HG03135 (cell line): ENCODE measurements around the gene VPS37B.

ENCODE experiments used
- ATAC-seq: cut with Tn5 transposase; IDR thresholded peaks from one replicate; pipeline ENCODE4 v1.9.1; 2021; ENCODE audit warnings: mild to moderate bottlenecking, moderate library complexity; ENCODE audit not compliant: unreplicated experiment

VPS37B gene

DNA sequence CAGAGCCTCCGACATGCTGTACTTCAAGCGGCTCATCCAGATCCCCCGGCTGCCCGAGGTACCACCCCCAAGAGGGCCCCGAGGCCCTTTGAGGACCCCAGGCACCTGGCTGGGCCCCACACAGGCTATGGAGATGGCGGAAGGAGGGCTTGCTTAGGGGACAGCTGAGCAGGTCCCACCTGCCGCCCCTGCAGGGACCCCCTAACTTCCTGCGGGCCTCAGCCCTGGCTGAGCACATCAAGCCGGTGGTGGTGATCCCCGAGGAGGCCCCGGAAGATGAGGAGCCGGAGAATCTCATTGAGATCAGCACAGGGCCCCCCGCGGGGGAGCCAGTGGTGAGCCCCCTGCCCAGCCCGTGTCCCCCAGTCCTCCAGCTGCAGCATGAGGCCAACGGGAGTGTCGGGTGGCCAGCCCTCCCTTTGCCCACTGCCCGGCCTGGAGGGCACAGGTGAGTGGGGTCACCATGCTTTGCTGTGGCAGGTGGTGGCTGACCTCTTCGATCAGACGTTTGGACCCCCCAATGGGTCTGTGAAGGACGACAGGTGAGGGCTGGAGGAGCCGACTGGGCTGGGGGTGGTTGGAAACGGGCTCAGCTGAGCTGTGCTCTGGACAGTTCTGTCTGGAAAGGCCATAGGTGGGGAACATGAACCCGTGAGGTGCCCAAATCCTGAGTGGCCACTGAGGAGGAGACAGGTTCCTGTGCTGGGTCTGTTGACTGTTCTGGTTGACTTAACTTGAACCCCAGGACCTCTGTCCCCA, 40.7 kb downstream of the VPS37B start:
- no peak for ATAC-seq

GRCh38 chr12:122854554-122854953, 41.4 kb downstream of the VPS37B start:
- no peak for ATAC-seq

GRCh38 chr12:122853582-122854245, 42.2 kb downstream of the VPS37B start:
- no peak for ATAC-seq

DNA sequence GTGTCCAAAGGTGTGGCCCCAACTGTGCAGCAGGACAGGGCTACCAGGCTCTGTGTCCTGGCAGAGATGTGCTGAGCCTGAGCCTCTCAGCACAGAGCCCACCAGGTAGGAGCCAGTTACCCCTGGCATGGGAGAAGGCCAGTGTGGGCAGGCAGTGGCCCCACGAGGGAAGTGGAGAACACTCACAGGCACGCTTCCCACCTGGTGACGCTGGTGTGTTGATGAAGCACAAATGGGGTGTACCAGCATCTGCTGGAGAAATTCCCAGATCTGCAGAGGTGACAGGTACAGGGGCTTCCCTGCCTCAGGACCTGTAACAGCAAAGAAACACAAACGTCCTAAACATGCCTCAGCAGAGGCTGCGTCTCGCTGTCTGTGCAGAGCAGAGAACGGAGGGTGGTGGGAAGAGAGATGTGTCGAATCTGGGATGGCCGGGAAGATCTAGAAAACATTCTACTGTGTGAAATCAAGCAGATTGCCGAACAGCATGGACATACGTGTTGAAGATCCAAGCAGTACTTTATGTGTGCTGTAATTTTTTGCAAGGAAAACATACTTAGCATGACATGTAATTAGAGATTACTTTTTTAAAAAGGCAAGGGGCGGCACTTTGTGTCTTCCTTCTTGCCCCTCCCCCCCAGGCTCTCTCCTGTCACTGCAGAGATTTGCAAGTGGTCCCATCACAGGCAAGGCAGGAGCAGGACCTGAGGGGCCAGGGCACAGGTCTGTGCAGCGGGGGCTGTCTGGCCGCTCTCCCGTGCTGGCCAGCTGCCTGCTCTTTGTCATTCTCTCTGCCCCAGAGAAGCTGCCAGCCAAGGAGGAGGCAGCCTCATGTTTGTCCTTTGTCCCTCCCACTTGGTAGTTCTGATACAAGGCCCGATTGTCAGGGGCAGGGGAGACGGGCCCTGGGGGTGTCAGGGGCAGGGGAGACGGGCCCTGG, 43.3 kb downstream of the VPS37B start:
- ATAC-seq, result no peak

- no peak for ATAC-seq
Observed at GRCh38 chr12:122851820-122852219, 44.1 kb downstream of the VPS37B start.

DNA sequence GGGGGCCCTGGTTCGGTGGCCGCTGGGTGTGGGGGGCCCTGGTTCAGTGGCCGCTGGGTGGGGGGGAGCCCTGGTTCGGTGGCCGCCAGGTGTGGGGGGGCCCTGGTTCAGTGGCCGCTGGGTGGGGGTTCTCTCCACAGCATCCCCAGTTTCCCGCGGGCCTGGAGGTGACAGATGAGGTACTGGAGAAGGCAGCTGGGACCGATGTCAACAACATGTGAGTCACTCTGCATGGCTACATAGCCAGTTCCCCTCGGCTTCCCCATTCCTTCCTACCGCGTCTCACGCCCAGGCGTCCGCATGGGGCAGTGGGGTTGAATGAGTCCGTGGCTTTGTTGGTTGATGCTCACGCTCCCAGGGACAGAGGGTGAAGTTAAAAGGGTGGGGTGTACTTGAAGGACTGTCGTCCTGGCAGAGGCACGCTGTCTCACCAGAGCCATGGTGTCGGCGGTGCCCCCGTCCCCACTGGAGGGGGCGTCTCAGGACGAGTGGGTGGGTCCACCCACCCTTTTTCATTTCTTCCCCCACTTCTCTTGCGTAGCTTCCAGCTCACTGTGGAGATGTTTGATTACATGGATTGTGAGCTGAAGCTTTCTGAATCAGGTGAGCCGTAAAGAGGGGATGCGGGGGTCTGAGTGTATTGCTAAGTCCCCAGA, 45.1 kb downstream of the VPS37B start:
- ATAC-seq, result no peak

DNA sequence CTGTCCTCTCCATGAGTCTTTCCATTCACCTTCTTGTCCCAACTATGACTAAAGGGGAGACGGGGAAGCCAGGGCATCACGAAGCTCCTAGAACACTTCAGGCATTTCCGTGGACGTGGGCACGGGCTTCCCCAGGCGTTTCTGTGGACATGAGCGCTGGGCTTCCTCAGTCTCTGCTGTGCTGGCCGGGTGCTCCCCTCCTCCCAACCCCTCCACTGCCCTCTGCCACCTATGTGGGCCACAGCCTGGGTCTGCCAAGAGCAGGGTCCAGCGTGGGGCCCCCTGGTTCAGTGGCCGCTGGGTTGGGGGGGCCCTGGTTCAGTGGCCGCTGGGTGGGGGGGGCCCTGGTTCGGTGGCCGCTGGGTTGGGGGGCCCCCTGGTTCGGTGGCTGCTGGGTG, 45.9 kb downstream of the VPS37B start:
- ATAC-seq, result no peak

- ATAC-seq, result no peak
Observed at GRCh38 chr12:122849352-122850047, 46.4 kb downstream of the VPS37B start.

DNA sequence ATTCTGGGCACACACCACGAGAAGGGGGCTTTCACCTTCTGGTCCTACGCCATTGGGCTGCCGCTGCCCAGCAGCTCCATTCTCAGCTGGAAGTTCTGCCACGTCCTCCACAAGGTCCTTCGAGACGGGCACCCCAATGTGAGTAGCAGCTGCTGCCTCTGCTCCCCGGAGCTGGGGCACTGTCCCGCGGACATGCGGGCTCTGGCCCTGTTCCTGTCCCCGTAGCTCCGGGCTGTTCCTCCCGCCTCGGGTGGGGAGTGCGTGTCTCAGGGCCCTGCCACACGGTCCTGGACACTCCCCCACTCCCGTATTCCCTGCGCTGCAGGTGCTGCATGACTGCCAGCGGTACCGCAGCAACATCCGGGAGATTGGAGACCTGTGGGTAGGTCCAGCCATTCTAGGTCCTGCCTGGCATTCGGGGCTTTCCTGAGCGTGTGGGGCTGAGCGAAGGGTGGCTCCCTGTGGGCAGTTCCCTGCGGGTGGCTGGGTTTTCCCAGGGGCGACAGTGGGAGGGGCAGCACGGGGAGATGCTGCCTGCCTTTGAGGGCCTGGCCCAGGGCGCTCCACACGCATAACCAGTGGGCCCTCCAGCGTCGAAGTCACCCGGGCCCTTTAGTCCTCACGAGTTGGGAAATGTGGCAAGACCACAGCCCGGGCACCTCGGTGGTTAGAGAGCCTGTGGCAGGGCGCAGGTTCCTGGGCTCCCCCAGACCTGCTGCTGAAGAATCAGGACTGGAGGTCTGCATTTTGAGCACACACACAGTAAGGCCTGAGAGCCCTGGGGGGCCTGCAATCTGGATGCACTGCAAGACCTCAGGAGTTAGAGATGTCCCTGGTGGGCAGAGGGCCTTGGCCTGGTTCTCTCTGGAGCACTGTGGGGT, 47.2 kb downstream of the VPS37B start:
- no peak for ATAC-seq

DNA sequence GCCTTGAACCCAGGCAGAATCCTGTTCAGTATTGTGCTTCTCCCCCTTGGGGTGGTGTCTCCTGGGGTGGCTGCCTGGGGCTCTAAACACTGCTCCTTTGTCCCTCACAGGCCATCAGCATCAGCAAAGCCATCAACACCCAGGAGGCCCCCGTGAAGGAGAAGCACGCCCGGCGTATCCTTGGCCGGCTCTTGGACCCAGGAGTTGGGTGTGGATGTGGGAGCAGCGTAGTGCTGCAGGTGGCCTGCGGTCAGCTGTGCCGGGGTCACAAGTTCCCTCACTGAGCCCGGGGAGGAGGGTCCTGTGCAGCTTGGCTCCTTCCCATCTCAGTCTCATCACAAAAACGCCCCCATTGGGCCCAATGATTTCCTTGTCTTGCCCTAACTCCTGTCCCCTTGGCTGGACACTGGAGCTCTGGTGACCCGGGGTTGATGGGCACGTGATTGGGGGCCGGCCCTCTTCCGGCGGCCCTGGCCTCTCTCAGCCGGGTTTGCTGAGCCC, 48.0 kb downstream of the VPS37B start:
- no peak for ATAC-seq

GRCh38 chr12:122847516-122847836, 48.4 kb downstream of the VPS37B start:
- no peak for ATAC-seq

DNA sequence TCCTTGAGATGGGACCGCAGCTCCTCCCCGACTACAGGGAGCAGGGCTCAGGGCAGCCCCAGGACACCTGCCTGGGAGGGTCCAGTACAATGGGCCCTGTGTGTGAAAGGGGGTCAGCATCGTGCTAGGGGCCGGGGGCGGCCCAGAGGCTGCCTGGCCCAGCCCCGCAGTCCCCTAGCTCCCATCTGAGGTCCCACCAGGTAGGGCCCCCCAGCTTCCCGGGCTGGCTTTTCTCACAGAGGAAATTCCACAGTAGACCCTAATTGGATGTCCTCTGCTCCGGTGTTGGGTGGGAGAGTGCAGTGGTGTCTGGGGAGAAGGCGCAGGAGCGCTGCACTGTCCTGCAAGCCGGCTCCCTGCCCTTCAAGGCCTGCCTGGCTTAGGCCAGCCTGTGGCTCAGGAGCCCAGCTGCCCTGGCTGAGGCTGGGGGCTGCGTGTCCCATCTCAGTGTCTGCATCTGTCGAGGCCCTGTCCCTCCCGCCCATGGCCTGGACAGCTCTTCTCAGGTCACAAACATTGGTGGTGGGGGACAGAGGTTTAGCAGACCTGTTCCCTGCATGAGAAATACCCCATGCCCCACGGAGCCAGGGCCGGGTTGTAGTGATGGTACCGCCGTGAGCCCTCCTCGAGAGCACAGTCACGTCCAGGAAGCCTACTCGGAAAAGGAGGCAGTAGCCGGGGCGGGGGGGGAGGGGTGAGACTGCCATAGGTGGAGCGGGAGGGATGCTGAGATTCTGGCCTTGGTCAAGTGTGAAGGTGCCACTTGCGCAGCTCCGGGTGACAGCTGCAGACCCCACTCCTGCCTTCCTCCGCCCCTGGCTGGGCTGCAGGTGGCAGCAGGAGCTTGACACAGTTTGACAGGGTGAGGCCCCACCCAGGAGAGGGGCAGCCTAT, 49.1 kb downstream of the VPS37B start:
- ATAC-seq, result no peak

DNA sequence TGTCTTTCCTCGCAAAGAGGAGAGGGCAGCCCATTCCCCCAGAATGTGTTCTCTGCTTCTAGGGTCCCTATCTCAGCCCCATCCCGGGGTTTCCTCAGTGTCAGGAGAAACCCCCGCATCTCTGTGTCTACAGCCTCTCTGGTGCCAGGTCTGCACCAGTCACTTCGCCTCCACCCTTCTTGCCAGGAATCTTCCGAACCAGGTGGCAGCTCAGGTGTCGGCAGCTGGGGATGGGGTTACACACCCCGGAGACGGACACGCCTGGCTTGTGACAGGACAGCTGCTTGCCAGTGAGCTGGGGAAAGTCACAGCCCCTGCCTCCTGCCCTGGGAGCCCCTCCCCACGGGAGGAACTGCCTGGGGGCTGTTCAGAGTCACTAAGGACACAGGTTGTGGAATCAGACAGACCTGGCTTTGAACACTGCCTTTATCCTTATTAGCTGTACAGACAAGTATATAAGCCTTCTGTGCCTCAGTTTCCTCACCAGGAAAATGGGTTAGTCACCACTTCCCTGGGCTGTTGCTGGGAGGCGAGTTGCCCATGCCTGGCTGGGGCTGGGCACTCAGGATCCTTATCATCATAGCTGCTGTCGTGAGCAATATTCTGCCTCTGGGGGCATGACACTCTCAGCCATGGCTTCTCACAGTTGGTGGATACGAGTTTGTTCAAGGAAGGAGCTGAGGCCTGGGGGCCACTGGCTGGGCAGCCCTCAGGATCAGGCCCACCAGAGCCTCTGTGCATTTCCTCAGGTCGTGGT, 49.9 kb downstream of the VPS37B start:
- no peak for ATAC-seq

DNA sequence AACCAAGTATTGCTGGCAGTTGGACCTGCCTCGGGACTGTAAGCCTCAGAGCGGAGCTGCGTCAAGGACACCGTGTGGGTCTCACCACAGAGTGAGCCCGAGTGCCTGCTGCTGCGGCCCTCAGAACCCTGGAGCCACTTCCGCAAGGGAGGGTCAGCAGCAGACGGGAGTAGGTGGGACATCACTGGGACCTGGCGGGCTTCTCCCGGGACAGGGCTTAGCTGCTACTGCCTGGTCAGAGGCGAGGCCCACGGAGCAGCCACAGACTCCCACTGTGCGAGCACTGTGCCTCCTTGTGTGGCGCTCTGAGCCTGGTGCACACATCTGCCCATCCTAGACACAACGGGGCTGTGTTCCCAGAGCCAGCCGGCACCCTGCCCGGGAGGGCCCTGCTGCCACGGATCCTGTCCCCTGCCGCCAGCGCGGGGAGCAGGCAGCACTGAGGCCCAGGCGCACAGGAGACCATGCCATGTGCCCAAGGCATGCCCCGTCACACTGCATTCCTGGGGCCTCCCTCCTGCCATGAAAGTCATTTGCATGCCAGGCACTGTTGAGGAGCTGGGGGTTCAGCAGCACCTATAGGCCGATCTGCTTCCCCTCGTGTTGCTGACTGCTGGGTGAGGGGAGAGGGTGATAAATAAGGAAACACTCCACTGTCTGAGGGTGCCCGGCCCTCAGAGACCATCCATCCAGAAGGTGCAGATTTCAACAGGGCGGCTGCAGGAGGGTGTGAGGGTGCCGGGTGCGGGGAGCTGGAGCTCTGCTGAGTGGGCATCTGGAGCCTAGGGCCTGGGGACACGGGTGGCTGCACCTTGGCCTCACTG, 50.7 kb downstream of the VPS37B start:
- ATAC-seq, result no peak

DNA sequence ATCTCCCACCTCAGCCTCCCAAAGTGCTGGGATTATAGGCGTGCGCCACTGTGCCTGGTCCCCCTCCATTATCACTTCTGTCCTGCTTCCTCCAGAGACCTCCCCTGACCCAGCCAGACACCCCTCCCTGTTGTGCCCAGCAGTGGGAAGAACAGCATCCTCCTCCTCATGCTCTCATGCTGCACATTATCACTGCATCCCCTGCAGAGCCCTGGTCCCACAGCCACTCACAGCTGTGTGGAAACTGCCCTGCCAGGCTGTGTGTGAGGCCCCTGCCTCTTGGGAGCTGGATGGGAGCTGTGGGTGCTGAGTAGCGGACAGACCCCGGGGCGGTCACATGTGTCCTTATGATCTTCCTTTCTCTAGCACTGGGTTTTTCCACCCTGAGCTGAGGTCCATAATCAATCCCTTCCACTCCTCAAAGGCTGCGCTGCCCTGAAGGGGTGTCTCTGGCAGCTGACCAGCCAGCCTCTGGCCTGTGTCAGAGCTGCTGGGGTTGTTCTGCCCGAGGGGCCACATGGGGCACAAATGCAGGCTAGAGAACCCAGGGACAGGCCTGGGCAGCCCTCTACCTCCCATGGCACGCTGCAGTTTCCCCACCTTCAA, 51.5 kb downstream of the VPS37B start:
- ATAC-seq, result no peak

DNA sequence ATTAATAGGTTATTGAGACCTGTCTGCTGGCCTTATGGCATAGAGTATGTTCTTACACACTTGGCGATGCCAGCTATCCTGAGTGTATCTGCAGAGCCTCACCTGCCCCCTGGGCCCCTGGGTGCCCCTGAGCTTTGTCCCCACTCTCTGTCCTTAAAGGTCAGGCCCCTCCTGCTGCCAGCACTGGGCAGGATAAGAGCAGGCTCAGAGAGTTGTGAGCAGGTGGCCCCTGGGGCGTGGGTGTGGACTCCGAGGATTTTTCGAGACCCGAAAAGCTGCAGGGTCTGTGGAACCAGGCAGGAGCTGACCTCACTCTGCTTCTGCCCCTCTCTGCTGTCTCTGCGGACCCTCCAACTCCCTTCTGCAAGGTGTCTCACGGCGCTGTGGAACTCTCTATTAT, 52.5 kb downstream of the VPS37B start:
- ATAC-seq, result no peak
